Measurements from ENCODE around the gene POU3F1.
"Not testable (repeated sequence)": the region's sequence is repeated elsewhere in the genome, so short reads cannot be mapped to it uniquely, and the experiment has no call there.

Gene POU3F1

DNA sequence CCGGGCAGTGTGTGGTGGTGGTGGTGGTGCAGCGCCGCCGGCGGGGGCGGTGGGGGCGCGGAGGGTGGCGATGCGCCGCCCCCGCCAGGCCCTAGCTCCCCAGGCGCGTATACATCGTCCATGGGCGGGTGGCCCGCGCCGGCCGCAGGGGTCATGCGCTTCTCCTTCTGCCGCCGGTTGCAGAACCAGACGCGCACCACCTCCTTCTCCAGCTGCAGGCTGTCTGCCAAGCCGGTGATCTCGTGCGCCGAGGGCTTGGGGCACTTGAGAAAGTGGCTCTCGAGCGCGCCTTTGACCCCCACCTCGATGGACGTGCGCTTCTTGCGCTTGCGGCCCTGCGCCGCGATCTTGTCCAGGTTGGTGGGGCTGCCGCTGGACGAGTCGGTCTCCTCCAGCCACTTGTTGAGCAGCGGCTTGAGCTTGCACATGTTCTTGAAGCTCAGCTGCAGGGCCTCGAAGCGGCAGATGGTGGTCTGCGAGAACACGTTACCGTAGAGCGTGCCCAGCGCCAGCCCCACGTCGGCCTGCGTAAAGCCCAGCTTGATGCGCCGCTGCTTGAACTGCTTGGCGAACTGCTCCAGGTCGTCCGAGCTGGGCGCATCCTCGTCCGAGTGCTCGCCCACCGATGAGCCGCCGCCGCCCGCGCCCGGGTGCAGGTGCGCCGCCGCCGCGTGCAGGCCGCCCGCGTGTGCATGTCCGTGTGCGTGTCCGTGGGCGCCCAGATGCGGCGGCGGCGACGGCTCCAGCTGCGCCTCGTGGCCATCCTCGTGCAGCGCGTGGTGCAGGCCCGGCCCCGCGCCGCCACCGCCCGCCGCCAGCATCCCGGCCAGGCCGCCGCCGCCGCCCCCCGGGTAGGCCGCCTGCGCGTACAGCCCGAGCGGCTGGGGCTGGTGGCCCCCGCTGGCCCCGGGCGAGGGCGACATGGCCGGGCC lies 926 bp downstream of the POU3F1 start:
- no peak for FAIRE-seq

DNA sequence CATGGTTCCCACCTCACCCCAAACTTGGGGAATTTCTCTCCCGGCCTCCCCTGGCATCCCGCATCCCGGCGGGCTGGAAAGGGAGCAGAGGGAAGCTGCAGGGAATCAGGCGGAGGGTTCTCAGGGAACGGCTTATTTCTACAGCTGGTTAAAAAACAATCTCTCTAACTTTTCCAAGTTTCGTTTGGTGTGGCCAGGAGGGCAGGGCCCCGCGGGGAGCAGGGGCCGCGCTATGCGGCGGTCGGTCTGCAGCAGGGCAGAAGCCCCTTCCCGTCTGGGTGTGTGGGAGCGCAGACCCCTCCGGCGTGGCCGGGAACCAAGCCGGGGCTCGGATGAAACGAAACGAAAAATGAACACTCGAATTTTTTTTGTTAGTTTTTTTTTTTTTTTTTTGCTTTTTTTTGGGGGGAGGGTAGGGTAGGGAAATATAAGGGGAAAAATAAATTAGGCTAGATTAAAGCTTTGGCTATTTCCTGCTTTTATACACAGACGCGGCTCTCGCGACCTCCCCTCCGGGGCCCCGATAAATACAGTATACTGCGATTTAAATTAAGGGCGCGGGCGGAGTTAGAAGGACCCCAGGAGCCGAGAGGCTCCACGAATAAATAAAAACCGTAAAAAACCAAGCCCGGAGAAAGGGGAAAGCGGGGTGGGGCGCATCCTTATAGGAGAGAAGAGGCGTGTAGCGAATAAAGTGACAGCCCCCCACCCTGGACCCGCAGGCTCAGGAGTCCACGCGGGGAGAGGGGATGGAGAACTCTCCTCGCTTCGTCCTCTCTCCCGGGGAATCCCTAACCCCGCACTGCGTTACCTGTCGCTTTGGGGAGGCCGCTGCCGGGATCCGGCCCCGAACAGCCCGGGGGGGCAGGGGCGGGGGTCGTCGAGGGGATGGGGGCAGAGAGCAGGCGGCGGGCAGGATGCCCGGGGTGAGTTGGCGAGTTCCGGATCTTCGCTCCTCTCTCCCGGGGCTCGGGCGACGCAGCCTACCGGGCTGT lies 2.1 kb downstream of the POU3F1 start:
- FAIRE-seq: no peak

DNA sequence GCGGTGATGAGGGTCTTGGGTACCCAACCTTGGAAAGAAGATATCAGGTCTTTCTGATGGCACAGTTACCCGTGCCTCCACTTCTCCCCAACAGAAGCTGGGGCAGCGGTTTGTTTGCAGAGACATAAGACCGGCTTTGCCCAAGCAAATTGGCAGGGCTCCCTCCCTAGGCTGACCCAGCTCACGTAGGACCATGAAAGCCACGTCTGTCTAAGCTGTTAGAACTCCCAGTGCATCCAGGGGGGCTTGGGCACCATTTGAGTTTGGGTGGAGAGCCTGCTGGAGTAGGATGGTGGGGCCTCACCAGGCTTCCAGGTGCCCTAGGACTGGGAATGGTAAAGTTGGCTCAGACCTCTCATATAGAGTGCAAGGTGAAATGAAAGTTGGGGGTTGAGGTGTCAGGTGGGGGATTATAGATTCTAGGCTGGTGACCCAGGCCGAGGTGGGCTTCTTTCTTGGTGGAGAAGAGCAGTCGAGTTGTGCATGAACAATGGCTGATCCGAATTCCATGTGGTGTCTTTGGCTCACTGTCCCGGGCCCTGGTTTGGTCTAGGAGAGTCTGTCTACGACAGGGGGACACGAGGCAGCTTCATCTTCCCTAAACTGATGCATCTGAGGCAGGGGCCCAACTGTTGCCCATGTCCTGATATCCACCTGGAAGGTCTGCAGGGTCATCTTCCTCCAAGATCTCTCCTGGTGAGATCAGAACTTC lies 3.4 kb downstream of the POU3F1 start:
- no peak for FAIRE-seq

DNA sequence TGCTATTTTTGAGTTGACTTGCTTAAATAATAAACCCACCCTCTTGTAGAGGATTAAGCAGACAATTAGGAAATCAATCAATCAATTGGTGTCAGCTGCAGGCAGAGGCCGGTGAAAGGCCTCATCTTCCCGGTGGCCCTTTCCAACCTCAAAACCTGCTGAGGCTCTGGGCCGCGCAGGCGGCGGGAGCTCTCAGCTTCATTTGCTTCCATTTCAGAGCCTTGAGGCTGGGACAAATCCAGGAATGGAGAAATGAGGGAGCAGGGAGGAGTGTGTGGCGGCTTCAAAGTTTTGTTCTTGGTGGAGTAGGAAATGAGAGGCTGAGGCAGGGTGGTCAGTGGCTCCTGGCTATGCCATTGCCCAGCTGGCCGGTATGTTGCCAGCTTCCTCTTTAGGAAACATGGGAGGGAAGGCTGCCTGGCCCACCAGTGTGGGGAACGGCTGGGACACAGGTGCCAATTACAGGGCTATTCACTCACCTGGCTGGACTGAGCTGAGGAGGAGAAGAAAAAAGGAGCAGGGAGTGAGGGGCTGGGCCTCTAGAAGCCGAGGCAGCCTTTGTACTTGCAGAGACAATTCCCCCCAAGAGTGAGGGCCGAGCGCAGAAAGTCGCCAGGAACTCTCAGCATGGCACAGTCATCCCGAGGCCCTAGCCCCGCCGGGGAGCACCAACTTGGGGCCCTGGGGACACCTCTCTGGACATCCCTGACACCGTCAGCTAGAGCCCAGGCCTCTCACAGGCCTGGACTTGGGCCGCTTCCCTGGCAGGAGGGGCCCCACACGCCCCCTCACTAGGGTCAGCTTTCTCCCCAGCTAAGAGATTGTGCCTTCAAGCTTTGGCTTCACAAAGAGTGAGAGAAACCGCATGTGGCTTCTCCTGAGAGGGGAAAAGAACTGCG lies 4.4 kb downstream of the POU3F1 start:
- no peak for FAIRE-seq

DNA sequence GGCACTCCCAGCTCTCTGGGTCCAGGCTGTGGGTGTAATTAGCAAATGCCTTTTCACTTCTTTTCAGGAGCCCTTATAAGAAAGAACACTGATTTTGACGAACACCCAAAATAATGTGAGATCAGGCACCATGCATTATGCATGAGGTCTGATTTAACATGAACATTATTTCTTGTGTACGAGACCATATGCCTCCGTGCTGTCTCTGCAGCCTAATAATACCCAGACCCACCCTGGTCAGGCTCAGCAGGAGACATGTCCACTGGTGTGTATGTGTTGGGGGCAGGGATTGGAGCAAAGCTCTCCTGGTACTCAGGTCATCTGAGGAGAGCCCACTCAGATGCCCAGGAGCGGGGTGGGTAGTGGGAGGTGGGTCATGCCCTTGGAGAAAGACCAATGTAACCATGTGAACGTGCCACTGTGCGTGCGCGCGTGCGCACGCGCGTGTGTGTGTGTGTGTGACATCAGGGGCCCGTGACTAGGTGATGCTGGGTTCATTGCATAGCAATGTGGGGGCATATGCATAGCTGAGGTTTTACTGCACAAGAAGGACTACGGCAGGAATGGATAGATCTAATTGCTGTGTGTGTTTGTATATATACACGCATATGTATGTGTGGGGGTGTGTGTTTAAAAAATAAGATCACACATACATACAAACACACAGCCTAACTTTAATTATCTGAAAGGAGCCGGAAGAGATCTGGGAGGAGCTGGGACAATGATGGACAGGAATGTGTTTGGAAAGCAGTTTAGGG lies 7.1 kb downstream of the POU3F1 start:
- FAIRE-seq: no peak

DNA sequence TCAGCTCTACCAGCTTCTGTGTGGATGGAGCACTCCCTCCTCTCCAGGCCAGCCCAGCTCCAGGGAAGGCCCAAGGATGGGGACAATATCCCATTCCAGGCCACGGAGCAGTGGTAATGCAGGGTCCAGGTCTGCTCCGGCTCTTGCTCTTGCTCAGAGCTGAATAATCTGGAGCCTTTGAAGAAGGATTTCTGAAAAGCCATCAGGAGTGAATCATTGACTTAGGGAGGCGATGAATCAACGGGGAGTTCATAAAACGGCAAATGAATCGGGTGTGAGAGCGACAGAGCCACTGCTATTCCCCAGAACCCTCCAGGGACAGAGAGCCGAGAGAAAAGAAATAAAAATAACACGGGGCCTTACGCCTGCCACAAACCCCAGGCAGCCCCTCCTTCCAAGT lies 7.7 kb downstream of the POU3F1 start:
- FAIRE-seq: no peak

DNA sequence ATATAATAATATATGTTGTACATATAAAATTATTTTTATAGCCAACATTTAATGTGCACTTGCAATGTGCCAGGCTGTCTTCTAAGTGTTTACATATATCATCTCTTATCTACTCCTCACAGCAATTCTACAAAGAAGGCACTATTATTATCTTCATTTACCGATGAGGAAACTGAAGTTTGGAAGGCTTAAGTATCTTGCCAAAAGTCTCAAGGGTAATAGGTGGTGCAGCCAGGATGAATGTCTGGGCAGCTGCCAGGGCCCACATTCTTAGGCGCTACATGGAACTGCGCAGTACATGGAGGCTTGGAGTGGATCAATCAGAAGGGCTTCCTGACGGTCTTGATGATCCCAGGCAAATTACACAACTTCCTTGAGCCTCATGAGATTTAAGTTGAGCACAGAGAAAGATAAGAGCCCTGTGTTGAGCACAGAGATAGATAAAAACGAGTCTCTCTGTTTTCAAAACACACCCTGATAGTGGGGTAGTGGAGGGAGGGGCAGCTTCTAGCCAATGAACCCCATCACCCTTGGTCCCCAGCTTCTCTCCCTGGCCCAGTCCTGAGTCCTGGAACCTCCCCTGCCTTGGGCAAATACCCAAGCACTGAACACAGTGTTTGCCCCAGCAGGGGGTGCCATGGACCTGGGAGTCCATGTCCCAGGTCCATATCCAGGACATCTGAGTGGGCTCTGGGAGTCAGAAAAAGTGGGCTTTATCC lies 9.2 kb downstream of the POU3F1 start:
- FAIRE-seq: no peak

DNA sequence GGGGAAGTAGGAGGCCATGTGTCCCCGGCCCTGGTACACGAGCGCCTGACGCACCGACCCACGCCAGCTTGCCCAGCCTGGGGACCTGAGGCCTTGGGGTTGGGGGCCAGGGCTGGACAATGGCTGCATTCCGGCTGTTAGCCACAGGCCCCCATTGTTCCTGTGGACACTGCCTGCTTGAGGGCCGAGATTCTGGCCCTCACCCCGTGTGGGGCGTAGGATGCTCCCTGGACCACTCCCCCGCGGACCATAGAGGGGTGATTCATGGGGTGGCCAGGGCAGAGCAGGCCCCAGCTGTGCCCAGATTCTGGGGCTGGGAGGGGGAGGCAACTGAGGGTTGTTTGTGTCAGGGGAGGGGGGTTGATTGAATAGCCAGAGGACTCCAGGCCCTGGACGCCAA lies 11.7 kb downstream of the POU3F1 start:
- no peak for FAIRE-seq

DNA sequence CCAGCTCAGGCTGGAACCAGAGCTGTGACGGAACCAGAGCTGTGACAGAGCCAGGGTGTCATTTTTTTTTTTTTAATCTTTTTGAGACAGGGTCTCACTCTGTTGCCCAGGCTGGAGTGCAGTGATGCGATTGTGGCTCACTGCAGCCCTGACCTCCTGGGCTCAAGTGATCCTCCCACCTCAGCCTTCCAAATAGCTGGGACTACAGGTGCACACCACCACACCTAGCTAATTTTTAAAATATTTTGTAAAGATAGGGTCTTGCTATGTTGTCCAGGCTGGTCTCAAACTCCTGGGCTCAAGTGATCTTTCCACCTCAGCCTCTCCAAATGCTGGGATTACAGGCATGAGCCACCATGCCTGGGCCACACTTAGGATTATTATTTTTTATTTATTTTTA lies 13.6 kb downstream of the POU3F1 start:
- FAIRE-seq: not testable (repeated sequence)

DNA sequence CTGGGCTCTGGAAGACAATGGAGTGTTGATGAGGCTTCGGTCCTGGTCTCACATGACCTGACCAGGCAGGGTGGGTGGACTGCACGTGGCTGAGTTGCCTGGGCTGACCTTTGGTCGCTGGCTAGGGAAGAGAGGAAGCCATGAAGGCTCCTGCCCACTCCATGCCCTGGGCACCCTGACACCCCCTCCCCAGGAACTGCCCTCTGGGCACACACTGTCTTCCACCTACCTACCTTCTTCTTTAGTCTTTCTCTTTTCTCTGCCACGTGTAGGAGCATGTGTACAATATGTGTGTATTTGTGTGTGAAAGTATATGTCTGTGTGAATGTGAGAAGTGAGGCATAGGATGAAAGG lies 15.1 kb downstream of the POU3F1 start:
- no peak for FAIRE-seq

DNA sequence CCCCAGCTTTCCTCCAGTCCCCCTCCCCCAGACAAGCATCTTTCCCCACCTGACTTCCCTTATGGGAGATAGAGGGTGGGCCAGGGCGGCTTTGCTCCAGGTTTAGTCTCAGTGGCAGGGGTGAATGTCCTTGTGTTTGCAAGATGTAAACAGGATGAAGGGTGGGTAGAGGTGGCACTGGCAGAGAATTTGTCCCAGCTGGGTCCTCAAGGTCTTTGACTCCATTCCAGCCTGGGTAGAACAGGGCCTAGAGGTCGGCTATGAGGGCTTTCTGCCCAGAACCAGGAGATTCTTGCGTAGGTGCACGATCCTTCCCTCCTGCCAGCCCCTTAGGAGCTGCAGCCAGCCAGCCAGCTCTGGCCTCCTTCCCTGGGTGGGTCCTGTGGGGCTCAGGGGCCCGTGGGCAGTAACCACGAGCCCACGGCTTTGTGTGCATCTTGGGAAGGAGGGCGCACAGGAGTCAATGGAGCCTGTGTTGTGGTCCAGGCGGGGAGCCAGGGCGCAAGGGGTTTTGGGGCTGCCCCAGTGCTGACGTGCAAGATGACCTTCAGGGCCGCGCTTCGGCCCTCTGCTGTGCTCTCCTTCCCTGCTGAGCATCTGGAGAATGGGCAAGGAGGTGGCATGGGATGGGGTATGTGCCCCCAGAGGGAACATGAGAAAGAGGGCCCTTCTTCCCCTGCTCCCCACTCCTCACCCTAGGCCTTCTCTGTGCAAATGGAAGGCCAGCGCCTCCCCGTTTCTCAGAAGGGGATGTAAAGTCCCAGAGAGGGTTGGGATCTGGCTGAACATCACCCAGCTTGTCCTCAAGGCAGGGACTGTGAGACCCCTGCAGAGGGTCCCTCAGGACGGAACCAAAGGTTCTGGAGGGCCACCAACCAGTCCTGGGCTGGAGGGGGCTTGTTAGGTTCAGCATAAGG lies 15.7 kb downstream of the POU3F1 start:
- FAIRE-seq: no peak

DNA sequence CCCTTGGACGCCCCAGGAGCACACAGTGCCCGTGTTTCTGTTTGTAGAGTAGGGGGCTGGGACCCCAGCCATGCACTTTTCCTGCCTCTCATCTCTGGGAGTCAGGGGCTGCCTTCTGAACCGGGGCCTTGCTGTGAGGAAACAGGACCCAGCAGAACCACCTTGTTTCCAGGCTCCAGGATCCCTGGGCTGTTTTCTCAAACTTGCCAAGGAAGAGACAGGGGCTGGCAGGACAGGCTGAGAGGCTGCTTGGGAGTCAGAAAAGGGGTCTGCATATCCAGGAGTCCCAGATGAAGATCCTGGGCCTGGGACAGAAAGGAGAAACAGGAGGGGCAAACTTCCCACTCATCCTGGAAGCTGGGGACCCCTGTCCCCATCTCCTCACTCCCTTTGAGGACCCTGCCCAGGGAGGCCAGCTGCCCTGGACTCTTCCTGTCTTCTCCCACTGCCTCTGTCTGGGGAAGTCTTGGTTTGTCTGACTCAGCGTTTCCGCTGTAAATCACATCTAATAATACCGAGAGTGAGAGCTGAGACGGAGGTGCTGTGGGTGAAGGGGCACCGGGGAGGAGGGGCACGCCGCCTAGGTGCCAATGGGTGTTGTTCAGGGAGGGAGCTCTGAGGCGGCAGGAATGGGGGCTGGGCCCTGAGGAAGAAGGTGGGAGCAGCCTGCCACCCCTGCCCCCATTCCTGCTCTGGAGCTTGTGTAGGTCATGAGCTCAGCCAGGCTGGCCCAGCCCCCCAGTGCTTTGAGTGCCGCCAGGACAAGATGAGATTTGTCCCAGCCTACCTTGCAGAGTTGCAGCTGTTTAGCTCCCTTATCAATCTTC lies 16.7 kb downstream of the POU3F1 start:
- FAIRE-seq: no peak

DNA sequence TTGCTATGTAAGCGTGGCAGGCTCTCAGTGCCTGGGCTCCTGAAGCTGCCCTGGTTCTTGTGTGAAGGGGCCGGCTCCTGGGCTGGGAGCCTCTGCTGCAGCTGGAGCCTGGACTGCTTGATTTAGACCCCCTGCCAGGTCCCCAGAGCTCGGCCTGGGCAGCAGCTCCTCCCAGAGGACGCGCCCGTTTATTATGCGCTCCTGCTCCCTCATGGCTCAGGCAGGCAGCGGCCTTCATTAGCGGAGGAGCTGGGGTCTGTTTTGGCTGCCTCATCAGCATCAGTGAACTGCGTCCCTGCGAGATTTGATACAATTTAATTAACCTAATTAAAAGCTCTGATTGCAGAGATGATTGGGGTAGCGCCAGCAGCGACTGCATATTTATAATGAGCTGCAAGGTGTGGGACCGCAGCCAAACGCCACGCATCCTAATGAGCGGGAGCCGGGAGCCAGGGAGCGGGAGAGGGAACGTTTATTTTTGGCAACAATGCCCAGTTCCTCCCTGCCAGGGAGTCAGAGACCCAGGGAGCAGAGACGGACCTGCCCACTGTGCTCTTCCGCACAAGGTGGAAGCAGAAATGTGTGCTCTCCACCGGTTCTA lies 17.4 kb downstream of the POU3F1 start:
- FAIRE-seq: no peak

DNA sequence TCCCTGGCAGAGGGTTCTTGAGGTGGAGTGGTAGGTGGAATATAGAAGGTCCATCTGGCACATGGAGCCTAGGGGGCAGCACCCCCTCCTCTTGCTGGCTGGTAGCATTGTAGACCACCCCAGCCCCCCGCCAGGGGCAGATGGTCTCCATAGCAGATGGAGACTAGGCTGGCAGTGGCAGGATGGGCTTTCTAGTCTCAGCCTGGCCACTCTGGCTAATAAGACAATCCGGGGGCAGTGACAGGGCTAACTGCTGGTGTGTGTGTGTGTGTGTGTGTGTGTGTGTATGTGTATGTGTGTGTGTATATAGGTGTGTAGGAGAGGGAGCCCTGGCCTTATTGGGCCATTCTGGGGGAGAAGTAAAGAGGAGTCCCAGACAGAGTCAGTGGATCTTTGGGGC lies 17.9 kb downstream of the POU3F1 start:
- FAIRE-seq: no peak

DNA sequence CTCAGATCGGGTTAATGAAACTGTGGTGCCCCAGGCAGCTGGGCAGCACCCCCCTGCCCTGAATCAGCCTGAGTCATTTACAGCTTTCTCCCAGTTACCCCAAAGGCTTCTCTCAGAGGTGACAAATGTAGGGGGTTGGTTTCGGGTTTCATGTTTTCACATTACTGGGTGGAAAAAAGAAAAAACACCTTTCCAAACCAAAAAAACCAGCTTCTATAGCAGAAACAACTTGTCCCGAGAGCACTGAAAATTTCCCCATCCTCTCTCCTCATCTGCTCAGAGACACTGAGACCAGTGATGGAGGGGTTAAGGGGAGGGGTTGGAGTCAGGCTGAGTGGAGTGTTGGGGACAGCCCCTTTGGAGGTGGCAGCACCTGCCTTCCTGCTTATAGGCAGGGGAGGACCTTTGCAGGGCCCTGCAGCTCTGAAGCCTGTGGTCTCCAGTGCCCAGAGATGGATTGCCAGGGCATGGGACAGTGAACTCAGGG lies 18.4 kb downstream of the POU3F1 start:
- no peak for FAIRE-seq

DNA sequence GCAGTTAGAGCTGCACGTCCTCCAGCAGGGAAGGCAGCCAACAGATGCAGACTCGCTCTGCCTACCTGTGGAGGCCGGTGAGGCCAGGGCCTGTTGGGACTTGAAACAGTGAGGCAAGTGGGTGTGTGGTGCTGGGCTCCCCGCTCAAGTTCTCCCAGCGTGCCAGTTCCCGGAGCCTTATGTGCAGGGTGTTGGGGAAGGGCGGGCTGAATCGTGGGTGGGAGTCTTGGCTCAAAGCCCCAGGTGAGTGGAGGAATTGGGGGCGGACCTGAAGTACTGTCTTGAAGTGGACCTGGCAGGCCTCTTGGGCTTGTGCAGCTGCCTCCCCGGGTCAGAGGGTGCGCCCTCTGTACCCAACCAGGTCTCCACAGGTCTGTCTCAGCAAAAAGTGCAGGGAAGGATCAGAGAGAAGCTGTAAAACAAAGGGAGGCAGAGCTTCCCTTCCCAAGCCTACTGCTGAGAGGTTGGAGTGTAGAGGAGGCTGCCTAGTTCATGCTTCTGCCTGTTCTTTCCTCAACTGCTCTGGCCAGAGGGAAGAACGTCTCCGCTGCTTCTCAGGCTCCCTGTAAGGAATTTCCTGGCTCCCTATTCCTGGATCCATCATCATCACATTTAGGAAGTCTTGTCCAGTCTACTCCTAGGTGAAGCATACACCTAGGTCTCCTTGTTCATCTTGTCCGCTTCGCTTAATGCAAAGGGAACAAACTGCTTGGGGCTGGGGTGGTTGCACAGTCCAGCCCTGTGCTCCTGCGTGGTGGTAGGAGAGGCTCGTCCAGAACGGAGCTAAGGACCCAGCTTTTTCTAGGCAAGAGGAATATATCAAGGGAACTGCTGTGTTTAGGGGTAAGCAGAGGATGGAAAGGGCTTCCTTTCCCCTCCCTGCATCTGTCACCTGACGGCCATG lies 19.1 kb downstream of the POU3F1 start:
- FAIRE-seq: no peak

Measured in islet of Langerhans (tissue), 1 donor.